Thyroid gland (tissue), 4 donors: Measurements from ENCODE around the gene LRGUK. TPM values are rescaled to one million over a fixed set of nuclear protein-coding genes. Genes with fewer than 3 reads are reported as not detected.

Source experiments
- DNase-seq, 2 donors: peaks; one replicate each; pipeline ENCODE4 v3.0.0-alpha.2; 2019
- H3K27ac ChIP-seq, 3 donors: fragments of 200-600 bp; sonication (generic); 1 replicate in 2 of 3; 2 replicates in 1 of 3; pipeline ENCODE4 v1.5.1; 2016 to 2019; ENCODE audit warnings: mild to moderate bottlenecking in 1 of 3, moderate library complexity in 1 of 3
- H3K27me3 ChIP-seq: fragments of 200-600 bp; sonication (generic); one replicate; pipeline ENCODE4 v1.5.1; 2019
- H3K36me3 ChIP-seq, 2 donors: fragments of 200-600 bp; sonication (generic); one replicate each; pipeline ENCODE4 v1.5.1; 2016 to 2019
- H3K4me1 ChIP-seq, 2 donors: fragments of 200-600 bp; sonication (generic); one replicate each; pipeline ENCODE4 v1.5.1; 2017 to 2019
- H3K4me3 ChIP-seq, 3 donors: fragments of 200-600 bp; sonication (generic); replicated peaks in 1 of 3; 1 replicate in 2 of 3; 2 replicates in 1 of 3; pipeline ENCODE4 v1.5.1; 2016; ENCODE audit warnings: mild to moderate bottlenecking in 1 of 3
- H3K9me3 ChIP-seq: fragments of 200-600 bp; sonication (generic); one replicate; pipeline ENCODE4 v1.5.1; 2017
- CTCF ChIP-seq, 6 experiments: fragments of 200-600 bp in 3 of 6; fragments of 450-650 bp in 3 of 6; sonication (generic) in 3 of 6; IDR thresholded peaks; one replicate each; pipeline ENCODE4 v1.5.1; 2016 to 2019; ENCODE audit warnings: antibody characterized with exemption in 6 of 6, mild to moderate bottlenecking in 2 of 6, inconsistent platforms in 1 of 6, moderate library complexity in 1 of 6
- POLR2A ChIP-seq, 2 donors: fragments of 450-650 bp; IDR thresholded peaks; one replicate each; pipeline ENCODE4 v1.6.1; 2017; ENCODE audit warnings: antibody characterized with exemption in 2 of 2, mild to moderate bottlenecking in 2 of 2, moderate library complexity in 1 of 2
- WGBS, 2 donors: methylation state at CpG; one replicate each; pipeline ENCODE4 v1.1.5; 2017; 5-methylcytosine and 5-hydroxymethylcytosine counted together
- intact Hi-C: fragments of 100-400 bp; cut with DNase I; formaldehyde crosslinking; loops from one replicate; pipeline ENCODE4 v1.15.1; 2023
- total RNA-seq, 4 donors: library from RNA; depleted of rRNA; stranded (reverse); fragments of >200 nt; gene quantifications; one replicate each; pipeline ENCODE4 v1.2.3, GENCODE V29; 2016

LRGUK gene
- total RNA-seq, 4 donors from 2014 or later = 0.67 to 3.7 (median 2.7) TPM

DNA sequence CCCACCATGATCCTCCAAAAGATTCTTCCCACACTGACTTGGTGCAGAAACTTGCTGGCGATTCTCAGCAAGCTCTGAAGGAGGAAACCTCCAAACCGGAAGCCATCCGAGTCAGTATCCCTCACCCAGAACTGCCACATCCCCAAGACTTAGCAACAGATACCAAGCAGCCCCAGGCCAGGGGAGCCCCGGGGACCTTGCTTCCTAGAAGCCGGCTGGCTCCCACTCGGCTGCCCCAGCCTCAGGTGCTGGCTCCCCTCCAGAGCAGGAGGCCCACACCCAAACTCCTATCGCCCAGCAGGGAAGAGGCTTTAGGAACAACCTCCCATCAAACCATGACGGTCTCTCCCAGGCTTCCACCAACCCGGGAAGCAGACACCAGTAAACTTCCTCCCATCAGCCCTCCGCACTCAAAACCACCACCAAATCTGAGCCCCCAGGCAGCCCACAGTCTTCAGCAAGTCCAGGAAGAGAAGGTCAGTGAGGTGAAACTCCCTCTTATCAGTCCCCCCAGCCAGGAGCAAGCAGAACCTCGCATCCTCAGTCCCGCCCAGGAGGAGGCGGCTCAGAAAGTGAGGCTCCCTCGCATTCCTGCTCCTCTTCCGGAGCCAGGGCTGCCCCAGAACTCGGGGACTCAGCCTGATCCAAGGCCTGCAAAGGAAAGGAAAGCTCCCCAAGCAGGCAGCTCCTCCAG lies 82.3 kb downstream of the LRGUK start:
- intact Hi-C loops = no loop called here
- Histone ChIP-seq H3K4me1 (no peaks in the 10 kb centered on the region), H3K27ac (no peak overlapping the region), H3K4me3 (no peak overlapping the region), H3K36me3 (no peaks in the 10 kb centered on the region), H3K27me3 (no peaks in the 10 kb centered on the region), H3K9me3 (no peaks in the 10 kb centered on the region)
- WGBS, 2 donors = 89 to 90% methylated on average over 5 to 14 of the region's 16 CpGs
- DNase-seq = no peak
- TF ChIP-seq CTCF (IDR thresholded peaks at IDR 0.05) = no peak
- TF ChIP-seq POLR2A (IDR thresholded peaks at IDR 0.05) = no peak

DNA sequence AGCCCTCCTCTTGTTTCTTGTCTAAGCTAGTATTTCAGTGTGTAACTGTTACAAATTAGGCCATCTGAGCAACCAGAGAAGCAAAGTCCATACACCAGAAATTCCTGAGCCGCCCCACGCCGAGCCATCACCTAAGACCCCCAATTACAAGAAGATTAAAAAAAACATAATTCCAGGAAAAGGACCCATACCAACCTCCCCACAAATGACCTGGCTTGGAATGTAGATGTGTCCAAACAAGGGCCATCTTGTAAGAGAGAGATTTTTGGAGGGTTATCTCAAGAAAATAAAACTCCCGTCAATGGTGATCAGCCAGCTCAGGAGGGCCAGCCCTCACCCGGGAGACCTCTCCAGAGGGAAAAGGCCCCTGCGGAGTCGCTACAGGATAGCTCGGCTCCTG lies 83.1 kb downstream of the LRGUK start:
- Histone ChIP-seq H3K27me3 (no peaks in the 10 kb centered on the region), H3K4me3 (no peak overlapping the region), H3K27ac (no peak overlapping the region), H3K9me3 (no peaks in the 10 kb centered on the region), H3K36me3 (no peaks in the 10 kb centered on the region), H3K4me1 (no peaks in the 10 kb centered on the region)
- DNase-seq = no peak
- no peak for TF ChIP-seq POLR2A (IDR thresholded peaks at IDR 0.05)
- no peak for TF ChIP-seq CTCF (IDR thresholded peaks at IDR 0.05)
- intact Hi-C loops = no loop called here
- whole genome bisulfite sequencing, 2 donors = 90 to 91% methylated on average over 8 of the region's 8 CpGs

GRCh38 chr7:134210976-134211663 lies 84.0 kb downstream of the LRGUK start:
- no peaks in the 10 kb centered on the region for H3K9me3 ChIP-seq
- TF ChIP-seq CTCF (IDR thresholded peaks at IDR 0.05) = no peak
- TF ChIP-seq POLR2A (IDR thresholded peaks at IDR 0.05) = no peak
- 80 to 90% methylated on average over 4 to 6 of the region's 7 CpGs for WGBS, 2 donors

DNA sequence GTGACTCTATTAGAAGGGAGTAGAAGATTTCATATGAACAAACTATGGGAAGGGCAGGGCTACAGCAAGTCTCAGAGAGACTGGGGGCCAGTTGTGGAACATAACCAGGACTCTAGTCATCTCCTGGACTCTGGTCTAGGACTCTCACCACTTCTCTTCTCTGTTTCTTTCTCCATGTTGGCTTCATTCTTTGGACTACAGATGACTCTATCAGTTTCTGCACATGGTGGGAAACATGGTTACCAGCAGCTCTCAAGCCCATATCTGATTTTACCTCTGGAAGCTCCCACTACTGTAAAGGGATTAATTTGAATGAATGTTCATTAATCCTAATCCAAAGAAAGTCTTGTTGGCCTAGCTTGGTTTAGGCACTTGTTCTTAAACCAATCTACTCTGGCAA lies 84.7 kb downstream of the LRGUK start:
- Histone ChIP-seq H3K36me3 (no peaks in the 10 kb centered on the region), H3K9me3 (no peaks in the 10 kb centered on the region), H3K27ac (no peak overlapping the region), H3K4me3 (no peak overlapping the region), H3K27me3 (no peaks in the 10 kb centered on the region), H3K4me1 (no peaks in the 10 kb centered on the region)
- no peak for DNase-seq
- no peak for TF ChIP-seq POLR2A (IDR thresholded peaks at IDR 0.05)
- no peak for TF ChIP-seq CTCF (IDR thresholded peaks at IDR 0.05)
- intact Hi-C loops = no loop called here

More at GRCh38 chr7:134210976-134211663, 84.0 kb downstream of the LRGUK start:
- DNase-seq = no peak
- Histone ChIP-seq H3K27ac (no peak overlapping the region), H3K4me3 (no peak overlapping the region), H3K4me1 (no peaks in the 10 kb centered on the region), H3K27me3 (no peaks in the 10 kb centered on the region), H3K36me3 (no peaks in the 10 kb centered on the region)
- intact Hi-C loops = no loop called here
